ENCODE measurements around the gene MXI1.
A peak's percentile ranks its signal among the peaks of the same experiment; 100 is the strongest.

The MXI1 gene

DNA sequence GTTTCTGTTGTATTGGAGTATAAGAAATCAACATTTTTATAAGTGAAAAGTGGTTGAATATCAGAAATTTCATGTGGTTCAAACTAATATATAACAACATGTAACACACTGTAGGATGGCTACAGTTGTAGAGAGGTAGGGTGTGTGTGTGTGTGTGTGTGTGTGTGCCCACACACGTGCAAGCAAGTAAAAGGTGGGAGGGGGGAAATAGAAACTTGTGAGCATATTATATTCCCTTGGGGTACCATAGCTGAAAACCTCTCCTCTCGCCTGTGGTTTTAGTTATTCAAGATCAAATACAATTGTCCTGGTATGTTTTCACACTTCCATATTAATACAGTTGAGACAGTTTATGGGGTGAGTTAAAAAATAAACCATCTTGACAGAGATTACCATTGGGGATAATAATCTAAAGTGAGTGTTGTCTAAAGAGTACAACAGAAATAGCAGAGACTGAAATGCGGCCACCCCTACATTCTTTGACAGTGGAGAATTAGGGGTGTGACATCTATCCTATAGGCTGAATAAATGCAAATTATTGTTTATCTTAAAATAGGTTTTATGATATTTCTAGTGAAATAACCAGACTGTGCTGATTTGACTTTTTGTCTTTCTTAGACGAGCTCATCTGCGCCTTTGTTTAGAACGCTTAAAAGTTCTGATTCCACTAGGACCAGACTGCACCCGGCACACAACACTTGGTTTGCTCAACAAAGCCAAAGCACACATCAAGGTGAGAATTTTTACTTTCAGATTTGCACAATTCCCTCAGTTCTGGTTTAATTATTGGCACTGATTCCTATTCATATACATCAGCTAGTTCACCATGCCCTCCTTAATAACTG is 71.4 kb downstream of the MXI1 start:
- DNase-seq, result no peak

DNA sequence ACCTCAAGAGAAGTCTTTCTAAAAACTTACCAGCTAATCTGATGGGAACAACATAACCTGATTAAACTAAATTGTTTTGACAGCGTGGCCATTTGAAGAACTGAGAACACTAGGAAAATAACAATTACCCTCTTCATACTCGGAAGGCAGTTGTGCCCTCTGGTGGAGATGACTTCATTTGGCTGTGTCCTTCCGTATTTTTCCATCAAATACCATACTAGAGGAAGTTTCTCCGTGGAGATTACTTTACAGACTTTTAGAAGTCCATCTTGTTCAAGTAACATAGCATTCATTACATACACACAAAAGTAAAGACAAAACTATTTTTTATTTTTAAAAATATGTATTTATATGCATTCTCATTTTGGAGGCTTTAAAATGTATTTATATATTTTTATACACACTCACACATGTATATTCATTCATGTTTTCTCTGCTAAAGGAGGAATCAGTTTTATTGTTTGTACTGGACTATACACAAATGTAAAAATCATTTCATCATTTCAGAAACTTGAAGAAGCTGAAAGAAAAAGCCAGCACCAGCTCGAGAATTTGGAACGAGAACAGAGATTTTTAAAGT is 72.1 kb downstream of the MXI1 start:
- DNase-seq, result peak; percentile 83 to 85

- no peak for DNase-seq
Observed at GRCh38 chr10:110284262-110284661, 76.9 kb downstream of the MXI1 start.

DNA sequence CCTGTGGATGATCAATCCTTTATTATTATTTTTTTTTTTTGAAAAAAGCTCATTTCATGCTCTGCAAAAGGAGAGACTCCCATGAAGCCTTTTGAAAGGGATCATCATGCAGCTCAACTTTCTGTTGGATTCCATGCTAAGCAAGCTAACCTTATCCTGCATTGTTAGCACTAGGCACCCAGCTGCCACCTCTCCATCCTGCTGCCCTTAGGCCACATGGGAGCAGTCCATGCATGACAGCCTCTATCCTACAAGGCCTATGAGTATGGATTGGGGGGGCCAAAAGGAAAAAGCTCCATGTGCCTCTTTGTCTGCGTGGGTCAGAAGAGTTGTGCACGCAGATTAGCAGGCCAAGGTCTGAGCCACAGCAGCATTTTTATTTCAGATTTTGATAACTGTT is 78.1 kb downstream of the MXI1 start:
- no peak for DNase-seq

GRCh38 chr10:110286841-110287240 is 79.4 kb downstream of the MXI1 start:
- no peak for DNase-seq

DNA sequence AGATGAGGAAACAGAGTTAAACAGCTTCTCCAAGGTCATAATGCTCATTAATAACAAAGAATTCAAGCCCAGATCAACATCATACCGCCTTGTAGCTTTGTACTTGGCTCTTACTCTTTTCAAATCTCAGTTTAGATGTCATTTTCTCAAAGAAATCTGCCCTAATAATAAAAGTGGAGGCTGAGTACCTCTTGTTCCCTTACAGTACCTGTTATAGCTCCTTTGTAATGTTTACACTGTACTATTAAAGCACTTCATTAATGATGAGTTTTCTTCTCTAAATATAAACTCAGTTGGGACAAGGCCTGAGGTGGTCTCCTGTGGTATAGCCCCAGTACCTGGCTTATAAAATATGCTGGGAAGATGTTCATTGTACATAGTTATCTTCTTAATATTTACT is 89.6 kb downstream of the MXI1 start:
- DNase-seq, result no peak

- no peak for DNase-seq
Observed at GRCh38 chr10:110300486-110300986, 93.1 kb downstream of the MXI1 start.

DNA sequence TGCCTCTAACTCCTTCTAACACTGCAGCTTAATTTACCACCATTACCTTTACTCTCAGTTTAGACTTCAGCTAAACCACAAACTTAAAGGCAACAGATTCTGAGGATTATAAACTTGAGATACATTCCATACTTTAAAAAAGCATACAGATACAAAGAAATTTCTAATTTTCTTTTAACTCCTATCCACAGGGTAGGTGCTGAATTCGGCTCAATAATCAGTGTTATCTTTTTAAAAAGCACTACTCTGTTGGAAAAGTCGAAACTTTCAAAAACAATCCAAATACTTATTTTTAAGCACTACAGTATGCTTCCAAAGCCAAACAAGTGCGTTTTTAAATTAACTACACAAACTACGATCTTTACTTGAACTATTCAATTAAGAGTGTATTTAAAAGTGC is 96.3 kb downstream of the MXI1 start:
- DNase-seq, result no peak

GRCh38 chr10:110304394-110304779 is 97.0 kb downstream of the MXI1 start:
- peak; percentile 15 to 40 for DNase-seq

GRCh38 chr10:110304780-110305421 is 97.5 kb downstream of the MXI1 start, which contains the start of gene SMNDC1:
Gene SMNDC1, minus strand, starts transcription at chr10:110304920. Its CDS starts 1,333 bp downstream, at chr10:110303587.
- peak; percentile 98 to 99 for DNase-seq

DNA sequence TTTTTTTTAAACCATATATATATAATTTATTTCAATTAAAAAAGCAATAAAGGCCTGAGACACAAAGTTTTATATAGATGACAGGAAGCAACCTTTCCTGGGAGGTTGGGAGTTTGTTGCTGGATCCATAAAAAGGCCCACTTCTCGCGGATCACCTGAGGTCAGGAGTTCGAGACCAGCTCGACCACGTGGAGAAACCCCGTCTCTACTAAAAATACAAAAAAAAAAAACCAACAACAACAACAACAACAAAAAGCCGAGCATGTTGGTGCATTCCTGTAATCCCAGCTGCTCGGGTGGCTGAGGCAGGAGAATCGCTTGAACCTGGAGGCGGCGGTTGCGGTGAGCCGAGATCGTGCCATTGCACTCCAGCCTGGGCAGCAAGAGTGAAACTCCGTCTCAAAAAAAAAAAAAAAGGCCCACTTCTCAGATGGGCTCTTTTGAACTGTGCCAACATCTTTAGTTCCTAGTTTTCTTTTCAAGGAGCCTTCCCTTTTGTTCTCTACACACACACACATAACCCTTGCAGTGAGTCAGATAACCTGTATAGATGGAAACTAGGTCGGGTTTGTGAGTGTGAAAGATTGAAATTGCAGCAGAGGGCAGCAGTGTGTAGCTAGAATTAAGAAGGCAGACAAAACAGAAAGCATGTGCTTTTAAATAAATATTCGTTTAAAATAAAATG is 98.5 kb downstream of the MXI1 start:
- peak; percentile 76 to 87 for DNase-seq

GRCh38 chr10:110306452-110306768 is 99.0 kb downstream of the MXI1 start:
- no peak for DNase-seq

- DNase-seq, result no peak
Observed at GRCh38 chr10:110307805-110308204, 100.4 kb downstream of the MXI1 start.

GRCh38 chr10:110310741-110311140 is 103.3 kb downstream of the MXI1 start:
- peak; percentile 47 to 55 for DNase-seq

GRCh38 chr10:110311357-110311949 is 104.0 kb downstream of the MXI1 start:
- DNase-seq, result peak; percentile 59 to 60

DNA sequence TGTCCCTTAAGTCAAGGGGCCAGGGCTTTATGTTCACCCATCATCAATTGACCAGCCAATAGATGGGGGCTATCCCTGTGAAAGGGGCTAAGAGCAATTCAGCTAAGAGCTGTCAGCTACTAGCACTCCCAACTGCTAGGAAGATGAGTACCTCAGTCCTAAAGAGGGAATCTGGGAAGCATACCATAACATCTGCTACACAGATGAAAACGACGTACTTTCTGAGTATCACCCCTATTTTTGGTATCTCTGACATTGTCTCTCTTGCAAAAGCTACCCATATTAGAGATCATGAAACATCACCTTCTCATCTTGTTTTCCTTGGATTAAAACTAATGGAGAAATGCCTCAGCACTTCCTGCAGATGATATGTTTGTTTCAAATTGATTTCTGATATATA is 104.8 kb downstream of the MXI1 start:
- DNase-seq, result no peak

DNA sequence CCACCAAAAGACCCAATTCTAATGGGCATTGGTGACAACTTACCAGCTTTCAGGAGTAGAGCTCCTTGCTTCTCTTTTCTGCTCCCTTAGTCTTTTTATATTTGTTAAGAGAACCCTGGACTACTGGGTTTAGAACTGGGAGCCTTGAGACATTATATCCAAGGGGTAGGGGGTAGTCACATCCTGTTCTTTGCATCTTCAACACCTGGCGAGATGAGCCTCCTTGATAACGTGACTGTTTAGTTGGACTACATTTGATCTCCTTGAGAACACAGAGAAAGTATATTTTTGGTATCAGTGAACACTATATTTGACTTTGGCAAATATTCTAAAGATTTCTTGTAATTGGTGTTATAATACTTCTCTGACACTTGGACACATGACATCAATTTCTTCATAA is 106.3 kb downstream of the MXI1 start:
- no peak for DNase-seq

DNA sequence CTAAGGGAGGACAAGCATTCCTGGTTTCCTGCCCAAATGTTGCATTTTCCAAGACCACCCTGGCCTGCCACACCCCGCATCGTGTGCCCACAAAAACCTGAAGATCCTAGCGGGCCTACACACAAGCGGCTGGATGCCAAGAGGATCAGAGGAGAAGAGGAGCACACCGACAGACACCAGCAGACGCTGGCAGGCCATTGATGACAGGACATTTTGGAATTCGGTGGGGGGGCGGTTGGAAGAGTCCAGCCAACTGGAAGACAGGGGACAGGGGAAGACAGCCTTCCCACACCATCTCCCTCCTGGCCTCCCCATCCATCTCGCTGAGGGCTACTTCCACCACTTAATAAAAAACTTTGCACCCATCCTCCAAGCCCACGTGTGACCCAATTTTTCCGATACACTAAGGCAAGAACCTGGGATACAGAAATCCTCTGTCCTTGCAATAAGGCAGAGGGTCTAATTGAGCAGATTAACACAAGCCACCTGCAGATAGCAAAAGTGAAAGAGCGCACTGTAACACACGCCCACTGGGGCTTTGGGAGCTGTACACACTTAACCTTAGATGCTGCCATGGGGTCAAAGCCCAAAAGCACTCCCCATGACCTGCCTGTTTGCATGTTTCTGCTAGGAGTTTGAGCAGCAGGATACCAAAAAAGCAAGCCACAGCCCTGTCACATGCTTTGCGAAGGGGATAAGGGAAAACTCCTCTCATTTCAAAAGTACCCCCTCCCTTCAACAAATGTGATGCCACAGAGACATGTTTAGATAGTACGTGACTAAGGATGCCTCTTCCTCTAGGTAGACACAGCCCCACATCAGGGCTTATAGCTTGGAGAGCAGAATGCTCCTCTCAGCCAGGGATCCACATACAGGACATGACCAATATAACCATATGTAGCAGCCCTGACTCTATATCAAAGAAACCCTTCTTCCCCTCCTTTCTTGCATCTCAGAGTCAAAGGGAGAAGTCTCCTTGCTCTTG is 110.8 kb downstream of the MXI1 start:
- no peak for DNase-seq

DNA sequence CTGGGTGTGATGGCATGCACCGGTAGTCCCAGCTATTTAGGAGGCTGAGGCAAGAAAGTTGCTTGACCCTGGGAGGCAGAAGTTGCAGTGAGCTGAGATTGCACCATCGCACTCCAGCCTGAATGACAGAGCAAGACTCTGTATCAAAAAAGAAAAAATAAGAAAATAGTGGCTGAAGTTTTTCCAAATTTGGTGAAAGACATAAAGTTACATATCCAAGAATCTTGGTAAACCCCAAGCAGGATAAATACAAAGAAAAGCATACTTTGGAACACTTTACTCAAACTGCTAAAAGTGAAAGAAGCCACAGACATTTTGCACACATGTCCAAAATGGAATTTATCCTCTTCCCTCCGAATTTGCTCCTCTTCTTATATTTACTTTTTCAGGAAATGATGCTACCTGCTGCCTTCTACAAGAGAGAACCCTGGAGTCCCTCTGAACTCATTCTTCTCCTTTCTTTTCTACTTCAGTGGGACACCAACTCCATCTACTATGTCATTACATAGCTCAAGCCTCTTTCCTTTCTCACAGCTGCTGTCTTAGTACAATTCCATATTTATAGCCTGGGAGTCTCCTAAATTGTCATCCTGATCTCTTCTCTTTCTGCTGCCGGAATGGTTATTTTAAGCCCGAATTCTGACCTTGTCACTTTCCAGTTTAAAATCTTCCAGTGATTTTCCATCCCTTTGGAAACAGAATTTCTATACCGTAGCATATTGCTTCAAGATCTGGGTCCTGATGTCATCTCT is 114.6 kb downstream of the MXI1 start:
- DNase-seq, result peak in 1 of 2 donors; percentile 4

- no peak for DNase-seq
Observed at GRCh38 chr10:110323503-110323902, 116.1 kb downstream of the MXI1 start.
